NCI-H1105 (cell line): ENCODE measurements around the gene MARCO.
"Not testable (repeated sequence)": the region's sequence is repeated elsewhere in the genome, so short reads cannot be mapped to it uniquely, and the experiment has no call there.

Experiments used
- DNase-seq: peaks from one replicate; lab custom pipeline; 2025; lab: John Stamatoyannopoulos, UW

The MARCO gene

GRCh38 chr2:119005051-119005450, 63.1 kb downstream of the MARCO start:
- no peak for DNase-seq

GRCh38 chr2:119005555-119005954, 63.6 kb downstream of the MARCO start:
- no peak for DNase-seq

- DNase-seq, result no peak
Measured at GRCh38 chr2:119006441-119006840, 64.4 kb downstream of the MARCO start.

GRCh38 chr2:119008108-119008507, 66.1 kb downstream of the MARCO start:
- DNase-seq, result no peak

- no peak for DNase-seq
Measured at GRCh38 chr2:119009110-119009509, 67.1 kb downstream of the MARCO start.

GRCh38 chr2:119010336-119010735, 68.3 kb downstream of the MARCO start:
- DNase-seq, result no peak

GRCh38 chr2:119011162-119011909, 69.3 kb downstream of the MARCO start:
- peak; percentile 52 for DNase-seq

GRCh38 chr2:119011910-119012209, 69.9 kb downstream of the MARCO start:
- no peak for DNase-seq

GRCh38 chr2:119012345-119013301, 70.6 kb downstream of the MARCO start:
- no peak for DNase-seq

- DNase-seq, result no peak
Measured at GRCh38 chr2:119013671-119014070, 71.7 kb downstream of the MARCO start.

GRCh38 chr2:119015845-119016244, 73.9 kb downstream of the MARCO start:
- DNase-seq, result no peak

GRCh38 chr2:119019521-119019920, 77.5 kb downstream of the MARCO start:
- no peak for DNase-seq

- DNase-seq, result no peak
Measured at GRCh38 chr2:119022678-119023077, 80.7 kb downstream of the MARCO start.

- no peak for DNase-seq
Measured at GRCh38 chr2:119023534-119023933, 81.5 kb downstream of the MARCO start.

GRCh38 chr2:119024152-119024551, 82.2 kb downstream of the MARCO start:
- DNase-seq, result no peak

GRCh38 chr2:119024568-119024967, 82.6 kb downstream of the MARCO start:
- DNase-seq, result no peak

GRCh38 chr2:119025013-119025412, 83.0 kb downstream of the MARCO start:
- no peak for DNase-seq

- no peak for DNase-seq
Measured at GRCh38 chr2:119025762-119026351, 83.9 kb downstream of the MARCO start.

GRCh38 chr2:119026890-119027289, 84.9 kb downstream of the MARCO start:
- DNase-seq, result no peak

- DNase-seq, result no peak
Measured at GRCh38 chr2:119028327-119029174, 86.6 kb downstream of the MARCO start.

- DNase-seq, result no peak
Measured at GRCh38 chr2:119029297-119029696, 87.3 kb downstream of the MARCO start.

- DNase-seq, result not testable (repeated sequence)
Measured at GRCh38 chr2:119037922-119038321, 95.9 kb downstream of the MARCO start.
